Suppressor macrophage treated with lipopolysaccharide for 1 hour (primary cell): ENCODE results near the gene APOB.

ENCODE experiments used
- DNase-seq, 3 donors: peaks; one replicate each; pipeline ENCODE4 v3.0.0-alpha.2; 2020 to 2022

The APOB gene

DNA sequence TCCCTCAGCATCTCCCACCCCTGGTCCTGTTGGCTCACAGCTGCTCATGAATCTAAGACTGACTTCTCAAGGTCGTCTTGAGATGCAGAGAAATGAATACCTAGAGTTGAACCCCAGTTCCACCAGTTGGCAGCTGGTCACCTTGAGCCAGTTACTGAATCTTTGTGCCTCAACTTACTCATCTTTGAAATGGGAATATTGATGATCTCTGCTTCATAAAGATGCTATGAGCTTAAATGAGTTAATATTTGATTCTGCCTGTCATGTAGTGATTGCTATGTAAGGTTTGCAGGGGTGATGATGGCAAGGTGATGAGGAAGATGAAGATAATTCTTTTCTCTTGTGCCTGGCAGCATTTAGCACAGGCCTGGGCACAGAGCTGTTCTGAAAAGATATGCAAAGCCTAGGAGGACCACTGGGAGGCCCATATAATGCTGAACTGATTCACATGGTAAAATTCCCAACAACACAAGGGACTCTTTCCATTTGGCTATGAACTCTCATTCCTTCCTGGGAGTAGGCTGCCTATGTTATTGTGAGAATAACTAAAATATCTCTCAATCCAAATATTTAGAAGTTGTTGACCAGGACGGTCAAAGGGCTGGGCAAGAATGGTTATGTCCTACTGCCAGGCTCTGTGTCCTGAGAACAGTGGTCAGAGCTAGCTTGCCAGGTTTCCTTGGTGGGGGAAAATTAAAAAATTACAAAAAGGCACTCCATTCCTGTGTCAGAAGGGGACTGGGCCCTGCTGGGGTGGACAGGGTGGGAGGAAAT lies 70.9 kb downstream of the APOB start:
- no peak for DNase-seq

DNA sequence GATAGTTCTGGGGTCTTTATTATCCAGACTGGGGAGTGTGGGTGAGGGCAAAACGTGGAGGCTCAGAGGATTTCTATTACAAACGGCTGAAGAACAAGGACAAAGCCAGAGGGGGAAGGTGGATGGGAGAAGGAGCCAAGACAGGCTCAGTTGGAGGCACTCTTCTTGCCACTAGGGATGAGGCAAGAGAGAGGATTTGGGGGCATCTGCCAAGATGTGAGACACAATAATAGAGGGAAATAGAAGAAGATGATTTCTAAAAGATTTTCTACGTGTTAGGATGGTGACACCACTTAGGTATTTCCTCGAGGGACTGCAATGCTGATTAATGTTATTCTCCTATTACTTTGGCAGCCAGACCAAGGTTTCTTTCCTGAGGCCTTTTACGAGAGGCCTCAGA lies 71.8 kb downstream of the APOB start:
- no peak for DNase-seq

- DNase-seq, result peak in 1 of 3 donors; percentile 18
Observed at GRCh38 chr2:20970068-20970467, 73.8 kb downstream of the APOB start.

- DNase-seq, result no peak
Observed at GRCh38 chr2:20966061-20966595, 77.7 kb downstream of the APOB start.

DNA sequence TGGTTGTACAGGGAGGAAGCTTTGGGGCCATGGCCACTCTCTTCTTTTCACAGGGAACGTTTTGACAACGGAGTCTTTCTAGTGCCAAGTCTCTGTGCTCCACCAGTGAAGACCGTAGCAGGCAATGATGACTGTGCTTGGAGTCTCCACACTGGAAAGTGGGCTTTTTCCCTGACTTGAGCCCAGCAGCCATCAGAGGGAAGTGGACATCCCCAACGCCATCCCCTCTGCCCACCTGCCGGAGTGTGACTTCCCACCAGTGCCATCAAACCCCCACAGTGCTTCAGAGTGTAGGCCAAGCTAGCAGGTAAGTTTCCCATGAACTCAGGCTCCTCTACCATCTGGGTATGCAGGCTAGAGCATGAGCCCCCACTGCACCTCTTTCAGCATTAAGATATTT lies 78.7 kb downstream of the APOB start:
- no peak for DNase-seq

DNA sequence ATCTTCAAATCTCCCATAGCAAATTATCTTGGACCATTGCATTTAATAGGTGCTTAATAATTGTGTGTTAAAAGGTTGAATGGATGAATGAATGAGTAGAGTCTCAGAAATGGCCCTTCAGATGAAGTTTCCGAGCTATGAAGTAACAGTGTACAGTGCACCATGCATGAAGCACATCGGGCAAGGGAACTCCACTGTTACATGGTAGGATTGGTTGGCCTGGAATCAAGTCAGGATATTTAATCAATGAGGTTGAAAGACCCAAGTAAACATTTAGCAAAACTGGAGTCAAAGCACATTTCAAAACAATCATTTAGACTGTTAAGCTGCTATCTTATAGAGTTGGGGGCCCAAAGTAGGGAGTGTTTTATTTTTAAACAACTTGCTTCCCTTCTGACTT lies 80.0 kb downstream of the APOB start:
- no peak for DNase-seq

GRCh38 chr2:20962939-20963557 lies 80.8 kb downstream of the APOB start:
- DNase-seq, result peak; percentile 67 to 83 (median 77)

DNA sequence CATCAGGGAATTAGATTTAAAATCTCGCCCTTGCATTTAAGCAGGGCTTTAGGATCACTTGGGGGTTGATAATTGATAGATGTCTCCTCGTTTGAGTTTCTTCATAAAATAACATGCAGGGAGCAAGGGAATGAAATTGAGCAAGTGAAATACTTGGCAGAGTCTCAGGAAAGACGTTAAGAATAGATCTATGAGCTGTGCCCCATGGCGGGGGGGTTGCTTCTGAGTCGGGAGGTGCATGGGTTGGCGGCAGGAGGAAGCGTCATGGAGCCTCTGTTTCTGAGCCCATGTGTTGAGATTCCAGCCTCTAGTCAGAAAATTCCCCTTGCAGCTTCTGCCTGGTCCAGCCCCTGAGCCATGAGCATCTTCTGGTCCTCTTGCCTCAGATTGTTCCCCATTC lies 82.0 kb downstream of the APOB start:
- DNase-seq, result no peak

- DNase-seq, result no peak
Observed at GRCh38 chr2:20960003-20960402, 83.9 kb downstream of the APOB start.

DNA sequence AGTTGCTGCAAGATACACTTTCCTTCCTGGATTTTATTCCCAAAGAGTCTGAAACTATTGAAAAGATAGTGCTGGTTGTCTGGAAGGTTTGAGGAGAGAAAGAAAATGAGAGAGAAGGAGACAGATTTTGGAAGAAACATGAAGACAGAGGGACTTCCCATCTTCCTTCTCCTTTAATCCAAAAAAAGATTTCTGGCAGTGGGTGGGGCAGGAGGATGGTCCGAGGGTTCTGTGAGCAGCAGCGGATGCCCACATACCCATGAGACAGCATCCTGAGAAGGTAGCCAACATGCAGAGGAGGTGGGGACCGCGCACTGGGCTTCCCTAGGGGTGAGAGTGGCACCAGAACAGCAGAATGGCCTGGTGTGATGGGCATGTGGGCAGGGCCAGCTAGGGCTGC lies 84.6 kb downstream of the APOB start:
- no peak for DNase-seq

GRCh38 chr2:20957788-20958525 lies 85.9 kb downstream of the APOB start:
- DNase-seq, result no peak

DNA sequence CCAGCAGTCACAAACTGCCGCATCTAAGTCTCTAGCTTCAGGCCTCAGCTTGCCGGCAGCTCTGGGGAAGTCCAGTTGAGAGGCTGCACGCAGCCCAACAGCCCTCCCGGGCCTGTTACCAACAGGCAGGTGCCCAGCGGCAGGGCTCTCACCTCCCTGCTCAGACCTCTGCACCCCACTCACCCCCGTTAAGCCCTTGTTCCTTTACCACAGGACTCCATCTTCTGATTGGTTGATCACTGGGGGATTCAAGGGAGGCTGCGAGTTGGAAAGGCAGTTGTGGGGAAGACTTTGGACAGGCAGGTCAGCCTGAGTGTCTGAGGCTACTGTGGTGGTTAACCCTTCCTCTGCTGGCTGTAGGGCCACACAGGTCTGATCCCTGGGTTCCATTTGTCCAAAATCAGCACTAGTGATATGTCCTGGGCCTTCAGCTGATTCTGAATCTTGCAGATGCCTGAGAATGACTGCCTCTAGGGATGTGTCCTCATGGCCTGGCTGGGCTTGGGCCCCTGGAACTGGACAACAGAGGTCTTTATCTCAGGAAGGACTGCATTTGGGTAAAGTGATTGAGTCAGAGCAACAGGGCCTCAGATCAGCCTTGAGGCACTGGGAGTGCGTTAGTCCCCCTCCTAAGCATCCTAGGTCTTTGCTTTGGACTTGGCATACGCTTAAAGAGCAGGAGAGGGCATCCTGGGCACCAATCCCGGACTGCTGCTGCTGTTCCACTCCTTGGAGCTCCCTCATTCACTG lies 88.4 kb downstream of the APOB start:
- DNase-seq, result no peak

GRCh38 chr2:20953146-20953824 lies 90.6 kb downstream of the APOB start:
- DNase-seq, result no peak
